ENCODE data around the gene SARS1. TPM values are rescaled to one million over a fixed set of nuclear protein-coding genes. Genes with fewer than 3 reads are reported as not detected.

SARS1 gene
- total RNA-seq, 4 donors from 2014 or later = 154 to 172 (median 165) TPM

DNA sequence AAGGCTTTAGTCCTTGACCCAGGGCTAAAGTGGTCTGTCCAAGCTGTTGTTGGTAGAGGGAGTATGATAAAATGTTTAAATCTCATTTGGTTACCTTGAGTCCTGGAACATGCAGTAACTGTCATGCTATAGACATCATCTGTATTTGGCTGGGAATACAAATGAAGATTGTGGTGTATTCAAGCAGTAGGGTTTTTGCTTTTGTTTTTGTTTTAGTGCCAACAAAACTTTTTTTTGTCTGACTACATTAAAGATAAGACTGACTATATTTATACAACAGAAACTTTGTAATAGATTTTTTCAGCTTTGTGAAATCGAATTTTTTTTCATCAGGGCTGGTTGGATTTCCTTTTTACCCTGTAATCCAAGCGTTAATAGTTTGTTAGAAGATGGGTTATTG, 7.4 kb upstream of the SARS1 start:
- DNase-seq (ENCODE audit: low spot score in 2 of 2) = no peak
- WGBS, 2 donors = 74 to 79% methylated on average over 2 of the region's 2 CpGs
- TF ChIP-seq, protein P1, sequence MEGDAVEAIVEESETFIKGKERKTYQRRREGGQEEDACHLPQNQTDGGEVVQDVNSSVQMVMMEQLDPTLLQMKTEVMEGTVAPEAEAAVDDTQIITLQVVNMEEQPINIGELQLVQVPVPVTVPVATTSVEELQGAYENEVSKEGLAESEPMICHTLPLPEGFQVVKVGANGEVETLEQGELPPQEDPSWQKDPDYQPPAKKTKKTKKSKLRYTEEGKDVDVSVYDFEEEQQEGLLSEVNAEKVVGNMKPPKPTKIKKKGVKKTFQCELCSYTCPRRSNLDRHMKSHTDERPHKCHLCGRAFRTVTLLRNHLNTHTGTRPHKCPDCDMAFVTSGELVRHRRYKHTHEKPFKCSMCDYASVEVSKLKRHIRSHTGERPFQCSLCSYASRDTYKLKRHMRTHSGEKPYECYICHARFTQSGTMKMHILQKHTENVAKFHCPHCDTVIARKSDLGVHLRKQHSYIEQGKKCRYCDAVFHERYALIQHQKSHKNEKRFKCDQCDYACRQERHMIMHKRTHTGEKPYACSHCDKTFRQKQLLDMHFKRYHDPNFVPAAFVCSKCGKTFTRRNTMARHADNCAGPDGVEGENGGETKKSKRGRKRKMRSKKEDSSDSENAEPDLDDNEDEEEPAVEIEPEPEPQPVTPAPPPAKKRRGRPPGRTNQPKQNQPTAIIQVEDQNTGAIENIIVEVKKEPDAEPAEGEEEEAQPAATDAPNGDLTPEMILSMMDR (IDR thresholded peaks at IDR 0.05) = no peak
- no peak for TF ChIP-seq POLR2A (IDR thresholded peaks at IDR 0.05)
- intact Hi-C loops (cut with DNase I; ENCODE audit: low total_unique reads) = no loop called here
- no peak overlapping the region for H3K4me3 ChIP-seq (ENCODE audit: low read depth, poor library complexity, severe bottlenecking)

DNA sequence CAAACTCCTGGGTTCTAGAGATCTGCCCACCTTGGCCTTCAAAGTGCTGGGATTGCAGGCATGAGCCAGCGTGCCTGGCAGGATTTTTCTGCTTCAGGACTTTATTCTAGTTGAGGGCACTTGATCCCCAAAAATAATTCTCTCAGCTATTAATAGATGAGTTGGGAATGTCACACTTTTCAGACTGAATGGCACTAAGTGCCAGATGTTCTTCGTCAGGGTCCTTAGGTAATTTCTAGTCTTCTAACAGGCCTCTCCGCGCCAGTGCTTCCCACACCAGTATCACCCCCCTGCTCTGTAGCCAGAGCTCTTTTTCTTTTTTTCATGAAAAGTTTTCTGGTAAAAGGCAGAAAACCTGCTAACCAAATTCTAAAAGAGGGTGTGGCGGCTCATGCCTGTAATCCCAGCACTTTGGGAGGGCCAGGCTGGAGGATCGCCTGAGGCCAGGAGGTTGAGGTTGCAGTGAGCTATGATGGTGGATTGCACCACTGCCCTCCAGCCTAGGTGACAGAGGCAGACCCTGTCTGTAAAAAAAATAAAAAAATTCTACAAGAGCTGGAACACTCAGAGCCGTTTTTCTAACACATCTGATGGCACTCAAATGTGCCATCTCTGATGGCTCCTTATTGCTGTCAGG, 6.1 kb upstream of the SARS1 start:
- intact Hi-C loops (cut with DNase I; ENCODE audit: low total_unique reads) = no loop called here
- 83 to 85% methylated on average over 7 of the region's 7 CpGs for WGBS, 2 donors
- TF ChIP-seq POLR2A (IDR thresholded peaks at IDR 0.05) = no peak
- TF ChIP-seq, protein P1 (IDR thresholded peaks at IDR 0.05) = no peak
- no peak overlapping the region for H3K4me3 ChIP-seq (ENCODE audit: low read depth, poor library complexity, severe bottlenecking)
- no peak for DNase-seq (ENCODE audit: low spot score in 2 of 2)

DNA sequence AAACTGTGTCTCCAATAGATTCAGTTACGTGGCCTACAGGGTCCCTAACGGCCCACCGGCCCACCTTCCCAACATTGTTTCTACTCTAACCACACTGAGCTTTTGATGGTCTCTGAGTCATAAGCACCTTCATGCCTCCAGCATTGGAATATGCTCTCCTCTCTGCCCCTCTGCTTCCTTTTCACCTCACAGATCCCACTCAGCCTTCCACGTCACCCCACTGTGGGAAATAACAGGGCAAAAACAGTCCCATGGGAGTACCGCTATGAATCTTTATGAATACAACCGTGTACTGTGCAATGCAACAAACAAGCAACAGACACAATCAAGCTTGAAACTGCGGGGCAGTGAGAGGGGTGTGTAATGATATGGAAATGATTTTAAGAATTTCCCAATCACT, 5.3 kb upstream of the SARS1 start:
- H3K4me3 ChIP-seq (ENCODE audit: low read depth, poor library complexity, severe bottlenecking) = no peak overlapping the region
- intact Hi-C loops (cut with DNase I; ENCODE audit: low total_unique reads) = no loop called here
- 74 to 75% methylated on average over 7 of the region's 7 CpGs for WGBS, 2 donors
- DNase-seq (ENCODE audit: low spot score in 2 of 2) = no peak
- no peak for TF ChIP-seq POLR2A (IDR thresholded peaks at IDR 0.05)
- TF ChIP-seq, protein P1 (IDR thresholded peaks at IDR 0.05) = no peak

DNA sequence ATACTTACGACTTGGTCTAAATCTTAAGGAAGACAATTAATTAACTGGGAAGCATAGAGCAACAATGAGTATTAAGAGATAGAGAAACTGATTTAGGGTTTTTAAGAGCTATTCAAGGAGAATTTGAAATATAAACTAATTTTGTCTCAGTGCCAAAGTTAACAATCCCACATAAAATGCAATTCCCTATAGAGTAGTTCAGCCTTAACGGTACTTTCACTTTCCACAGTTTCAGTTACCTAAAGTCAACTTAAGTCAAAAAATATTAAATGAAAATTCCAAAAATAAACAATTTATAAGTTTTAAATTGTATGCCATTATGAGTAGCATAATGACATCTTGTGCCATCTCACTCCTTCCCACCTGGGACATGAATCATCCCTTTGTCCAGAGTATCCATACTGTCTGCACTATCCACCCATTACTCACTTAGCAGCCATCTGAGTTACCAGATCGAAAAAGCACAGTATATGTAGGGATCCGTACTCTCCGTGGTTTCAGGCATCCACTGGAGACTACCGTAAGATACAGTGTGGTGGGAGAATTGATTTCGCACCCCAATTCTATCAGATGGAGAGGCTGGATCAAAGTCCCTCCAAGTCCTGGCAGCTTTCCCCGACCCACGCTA, 4.8 kb upstream of the SARS1 start:
- intact Hi-C loops (cut with DNase I; ENCODE audit: low total_unique reads) = no loop called here
- no peak for DNase-seq (ENCODE audit: low spot score in 2 of 2)
- WGBS, 2 donors = 62 to 67% methylated on average over 9 of the region's 9 CpGs
- H3K4me3 ChIP-seq (ENCODE audit: low read depth, poor library complexity, severe bottlenecking) = no peak overlapping the region
- TF ChIP-seq POLR2A (IDR thresholded peaks at IDR 0.05) = no peak
- TF ChIP-seq, protein P1 (IDR thresholded peaks at IDR 0.05) = no peak

DNA sequence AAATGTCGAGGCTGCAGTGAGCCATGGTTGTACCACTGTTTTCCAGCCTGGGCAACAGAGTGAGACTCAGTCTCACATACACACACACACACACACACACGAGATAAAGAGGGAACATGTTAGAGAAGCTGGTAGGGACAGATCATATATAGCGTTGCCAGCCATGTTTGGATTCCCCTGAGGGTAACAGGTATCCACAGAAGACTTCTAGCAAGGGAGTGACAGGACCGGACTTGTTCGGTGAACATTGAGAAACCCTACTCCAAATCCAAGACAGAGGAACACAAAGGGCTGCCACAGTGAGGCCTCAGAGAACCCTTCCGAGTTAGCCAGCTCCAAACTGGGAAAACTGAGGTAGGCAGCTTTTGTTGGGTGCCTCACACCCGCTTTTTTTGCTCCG, 3.7 kb upstream of the SARS1 start:
- no peak overlapping the region for H3K4me3 ChIP-seq (ENCODE audit: low read depth, poor library complexity, severe bottlenecking)
- intact Hi-C loops (cut with DNase I; ENCODE audit: low total_unique reads) = no loop called here
- WGBS, 2 donors = 45 to 51% methylated on average over 8 of the region's 8 CpGs
- TF ChIP-seq, protein P1 (IDR thresholded peaks at IDR 0.05) = no peak
- no peak for TF ChIP-seq POLR2A (IDR thresholded peaks at IDR 0.05)
- peak in 1 of 2 donors; percentile 40 for DNase-seq (ENCODE audit: low spot score in 2 of 2)

Measured in lower leg skin (tissue), 4 donors.